SU-DHL-6 (cell line): ENCODE measurements around the gene VSTM2B.

Experiments
- CTCF ChIP-seq: fragments of 200-600 bp; sonication (generic); IDR thresholded peaks from one replicate; pipeline ENCODE4 v1.5.1; 2017; ENCODE audit warnings: antibody characterized with exemption, mild to moderate bottlenecking, low read length, moderate library complexity; ENCODE audit not compliant: insufficient read depth, poor library complexity, severe bottlenecking
- EZH2phosphoT487 ChIP-seq: fragments of 200-600 bp; sonication (generic), shearing (Covaris generic); conservative IDR thresholded peaks from 2 replicates; pipeline ENCODE4 v1.6.1; 2018; ENCODE audit warnings: mild to moderate bottlenecking, antibody characterized with exemption, low read length, moderate library complexity, mixed read lengths

- TF ChIP-seq EZH2phosphoT487 (no peak), CTCF (no peak)
Observed at GRCh38 chr19:29514525-29515232, 11.1 kb upstream of the VSTM2B start.
